GM12891 (cell line): ENCODE measurements around the gene CAMSAP3.

Source experiments
- POLR2A ChIP-seq: IDR thresholded peaks from 2 replicates; pipeline ENCODE4 v1.6.1; 2011; ENCODE audit warnings: low read depth, low read length, control low read depth
- POLR2AphosphoS5 ChIP-seq: IDR thresholded peaks from 2 replicates; pipeline ENCODE4 v1.6.1; 2011; ENCODE audit warnings: low read depth, low read length, control low read depth
- SPI1 ChIP-seq: IDR thresholded peaks from 2 replicates; pipeline ENCODE4 v1.6.1; 2011; ENCODE audit warnings: low read depth, low read length, control low read depth
- TAF1 ChIP-seq: IDR thresholded peaks from 2 replicates; pipeline ENCODE4 v1.6.1; 2011; ENCODE audit warnings: low read depth, low read length, control low read depth

GRCh38 chr19:7603919-7604318, 8.3 kb downstream of the CAMSAP3 start:
- TF ChIP-seq POLR2A: no peak
- TF ChIP-seq POLR2AphosphoS5: no peak
- TF ChIP-seq TAF1: no peak
- no peak for TF ChIP-seq SPI1
